Body of pancreas (tissue), 4 donors: ENCODE data around the gene C1QTNF9B.

ENCODE experiments used
- POLR2A ChIP-seq, 3 donors: fragments of 450-650 bp; IDR thresholded peaks; one replicate each; pipeline ENCODE4 v1.6.1; 2016; ENCODE audit warnings: antibody characterized with exemption in 3 of 3, mild to moderate bottlenecking in 2 of 3
- TF ChIP-seq, protein P1 (sequence below), 7 experiments: fragments of 450-650 bp in 4 of 7; fragments of 200-600 bp in 3 of 7; sonication (generic) in 3 of 7; IDR thresholded peaks; one replicate each; pipeline ENCODE4 v1.5.1; 2016 to 2019; ENCODE audit warnings: antibody characterized with exemption in 7 of 7

GRCh38 chr13:23861310-23861709, 36.0 kb downstream of the C1QTNF9B start:
- TF ChIP-seq, protein P1, sequence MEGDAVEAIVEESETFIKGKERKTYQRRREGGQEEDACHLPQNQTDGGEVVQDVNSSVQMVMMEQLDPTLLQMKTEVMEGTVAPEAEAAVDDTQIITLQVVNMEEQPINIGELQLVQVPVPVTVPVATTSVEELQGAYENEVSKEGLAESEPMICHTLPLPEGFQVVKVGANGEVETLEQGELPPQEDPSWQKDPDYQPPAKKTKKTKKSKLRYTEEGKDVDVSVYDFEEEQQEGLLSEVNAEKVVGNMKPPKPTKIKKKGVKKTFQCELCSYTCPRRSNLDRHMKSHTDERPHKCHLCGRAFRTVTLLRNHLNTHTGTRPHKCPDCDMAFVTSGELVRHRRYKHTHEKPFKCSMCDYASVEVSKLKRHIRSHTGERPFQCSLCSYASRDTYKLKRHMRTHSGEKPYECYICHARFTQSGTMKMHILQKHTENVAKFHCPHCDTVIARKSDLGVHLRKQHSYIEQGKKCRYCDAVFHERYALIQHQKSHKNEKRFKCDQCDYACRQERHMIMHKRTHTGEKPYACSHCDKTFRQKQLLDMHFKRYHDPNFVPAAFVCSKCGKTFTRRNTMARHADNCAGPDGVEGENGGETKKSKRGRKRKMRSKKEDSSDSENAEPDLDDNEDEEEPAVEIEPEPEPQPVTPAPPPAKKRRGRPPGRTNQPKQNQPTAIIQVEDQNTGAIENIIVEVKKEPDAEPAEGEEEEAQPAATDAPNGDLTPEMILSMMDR (IDR thresholded peaks at IDR 0.05), result no peak
- TF ChIP-seq POLR2A (IDR thresholded peaks at IDR 0.05), result no peak
